HCT116 (cell line): ENCODE data around the gene POU2F3. TPM values are rescaled to one million over a fixed set of nuclear protein-coding genes. Genes with fewer than 3 reads are reported as not detected.

ENCODE experiments used
- ATAC-seq: fragments of 200-7000 bp; cut with Tn5 transposase; 2 replicates; pipeline ENCODE4 v1.9.1; 2020; ENCODE audit warnings: mild to moderate bottlenecking, moderate library complexity
- BruUV-seq: library from RNA; stranded (reverse); fragments of 400-500 nt; replicated peaks from 2 replicates; lab custom pipeline; 2021; lab: Mats Ljungman, UMichigan
- CTCF ChIA-PET: fragments of 300-600 bp; sonication (Branson Sonifier 250); formaldehyde crosslinking; loops from one replicate; lab custom pipeline; 2021; ENCODE audit warnings: antibody characterized with exemption; lab: Charles Lee
- POLR2A ChIA-PET: fragments of 300-600, 350-600 bp; sonication (Branson Sonifier 250); formaldehyde crosslinking; loops from one replicate; lab custom pipeline; 2021; ENCODE audit warnings: antibody characterized with exemption; lab: Charles Lee
- RAD21 ChIA-PET, 2 experiments: fragments of 300-600 bp; sonication (Branson Sonifier 250); formaldehyde crosslinking; loops; one replicate each; lab custom pipeline; 2023; ENCODE audit warnings: low total read pairs in 2 of 2; ENCODE audit not compliant: uncharacterized antibody in 2 of 2, unreplicated experiment in 2 of 2, low non-redundant PET in 1 of 2; lab: Charles Lee
- DNase-seq: peaks from one replicate; pipeline ENCODE4 v3.0.0-alpha.2; 2010; ENCODE audit warnings: low read depth, low spot score
- H2AFZ ChIP-seq: fragments of 200-600 bp; shearing (Covaris generic), sonication (generic); 2 replicates; pipeline ENCODE4 v1.6.1; 2017; ENCODE audit warnings: low read depth, mixed run types, mixed read lengths, antibody characterized with exemption, low read length; ENCODE audit not compliant: poor library complexity, severe bottlenecking
- H3K27ac ChIP-seq: 2 replicates; pipeline ENCODE4 v1.5.1; 2012; ENCODE audit warnings: low read depth, low read length
- H3K27me3 ChIP-seq: fragments of 200-600 bp; sonication (generic); 2 replicates; pipeline ENCODE4 v1.6.1; 2016; ENCODE audit warnings: mixed run types, low read length, mixed read lengths; ENCODE audit not compliant: insufficient read depth
- H3K36me3 ChIP-seq, 2 experiments: fragments of 200-500 bp in 1 of 2; fragments of 200-600 bp in 1 of 2; sonication (Bioruptor generic) in 1 of 2; sonication (generic) in 1 of 2; 2 replicates each; pipeline versions ENCODE4 v1.5.1 to v1.6.1; 2014 to 2016; ENCODE audit warnings: low read length in 2 of 2, inconsistent platforms in 1 of 2, mixed read lengths in 1 of 2, mixed run types in 1 of 2; ENCODE audit not compliant: insufficient read depth in 2 of 2, control insufficient read depth in 1 of 2
- H3K4me1 ChIP-seq, 2 experiments: fragments of 200-600 bp in 1 of 2; sonication (generic) in 1 of 2; 2 replicates each; pipeline versions ENCODE4 v1.5.1 to v1.6.1; 2012 to 2017; ENCODE audit warnings: low read length in 2 of 2, inconsistent platforms in 1 of 2, mild to moderate bottlenecking in 1 of 2, mixed read lengths in 1 of 2, mixed run types in 1 of 2, moderate library complexity in 1 of 2; ENCODE audit not compliant: insufficient read depth in 2 of 2, control insufficient read depth in 1 of 2
- H3K4me2 ChIP-seq: fragments of 200-600 bp; sonication (generic); 2 replicates; pipeline ENCODE4 v1.6.1; 2017; ENCODE audit warnings: mixed run types, low read length, mixed read lengths
- H3K4me3 ChIP-seq, 2 experiments: fragments of 200-600 bp in 1 of 2; sonication (generic) in 1 of 2; replicated peaks in 1 of 2; 2 replicates each; pipeline ENCODE4 v1.5.1; 2011 to 2016; ENCODE audit warnings: low read length in 2 of 2, control low read depth in 1 of 2, low read depth in 1 of 2, mild to moderate bottlenecking in 1 of 2, mixed read lengths in 1 of 2, mixed run types in 1 of 2
- H3K79me2 ChIP-seq: fragments of 200-600 bp; sonication (generic); 2 replicates; pipeline ENCODE4 v1.6.1; 2017; ENCODE audit warnings: mild to moderate bottlenecking, mixed run types, low read length, moderate library complexity, mixed read lengths; ENCODE audit not compliant: insufficient read depth
- H3K9ac ChIP-seq: fragments of 200-600 bp; sonication (generic); 2 replicates; pipeline ENCODE4 v1.6.1; 2016; ENCODE audit warnings: low read length, mixed read lengths
- H3K9me2 ChIP-seq: fragments of 200-600 bp; sonication (generic), shearing (Covaris generic); 2 replicates; pipeline ENCODE4 v1.6.1; 2017; ENCODE audit warnings: mixed run types, mild to moderate bottlenecking, moderate library complexity; ENCODE audit not compliant: insufficient read depth
- H3K9me3 ChIP-seq, 2 experiments: fragments of 200-500 bp in 1 of 2; fragments of 200-600 bp in 1 of 2; sonication (Bioruptor generic) in 1 of 2; sonication (generic) in 1 of 2; 2 replicates each; pipeline ENCODE4 v1.6.1; 2014 to 2017; ENCODE audit warnings: low read length in 2 of 2, mixed read lengths in 2 of 2, inconsistent platforms in 1 of 2, low read depth in 1 of 2, mild to moderate bottlenecking in 1 of 2, mixed run types in 1 of 2, moderate library complexity in 1 of 2; ENCODE audit not compliant: control insufficient read depth in 1 of 2, insufficient read depth in 1 of 2
- H4K20me1 ChIP-seq: fragments of 200-600 bp; sonication (generic), shearing (Covaris generic); 2 replicates; pipeline ENCODE4 v1.6.1; 2017; ENCODE audit warnings: mixed run types, mild to moderate bottlenecking, moderate library complexity; ENCODE audit not compliant: insufficient read depth
- CEBPB ChIP-seq: IDR thresholded peaks from 2 replicates; pipeline ENCODE4 v1.6.1; 2012; ENCODE audit warnings: low read depth
- ELF1 ChIP-seq: IDR thresholded peaks from 2 replicates; pipeline ENCODE4 v1.6.1; 2012; ENCODE audit warnings: low read depth, borderline replicate concordance
- POLR2AphosphoS5 ChIP-seq: IDR thresholded peaks from 2 replicates; pipeline ENCODE4 v1.6.1; 2011; ENCODE audit warnings: mild to moderate bottlenecking, low read depth, low read length, moderate library complexity
- TCF7L2 ChIP-seq: IDR thresholded peaks from 2 replicates; pipeline ENCODE4 v1.7.0; 2011; ENCODE audit warnings: borderline replicate concordance, inconsistent platforms; ENCODE audit not compliant: insufficient read depth, insufficient read length; ENCODE audit errors: extremely low read depth
- intact Hi-C: fragments of 100-400 bp; cut with micrococcal nuclease; formaldehyde crosslinking; loops from 2 replicates; pipeline ENCODE4 v1.10.0; 2022
- total RNA-seq: library from RNA; stranded (reverse); gene quantifications from one replicate; pipeline ENCODE4 v1.2.1, GENCODE V29; 2021; ENCODE audit not compliant: unreplicated experiment

POU2F3 gene
- total RNA-seq, 1 experiment from 2014 or later, result 0.15 TPM

- TF ChIP-seq CEBPB (no peak), ELF1 (no peak), POLR2AphosphoS5 (no peak)
- Histone ChIP-seq H3K9me2 (no peaks in the 10 kb centered on the region), H4K20me1 (no peaks in the 10 kb centered on the region), H2AFZ (no peak overlapping the region), H3K79me2 (no peaks in the 10 kb centered on the region), H3K27ac (no peak overlapping the region), H3K9me3 (no peaks in the 10 kb centered on the region), H3K4me2 (no peak overlapping the region), H3K36me3 (no peaks in the 10 kb centered on the region), H3K4me1 (no peaks in the 10 kb centered on the region; a peak in 1 of 4 replicates), H3K9ac (no peak overlapping the region), H3K27me3 (no peaks in the 10 kb centered on the region), H3K4me3 (no peak overlapping the region)
- ChIA-PET POLR2A (no interaction called here), CTCF (no interaction called here), RAD21 (no interaction called here)
- no TSS peak for BruUV-seq
- intact Hi-C loops, result no loop called here
- no peak for DNase-seq
- no peak for ATAC-seq
Observed at GRCh38 chr11:120279502-120279901, 39.6 kb downstream of the POU2F3 start.

GRCh38 chr11:120280600-120281051 lies 40.7 kb downstream of the POU2F3 start:
- CTCF ChIA-PET, result no interaction called here
- no peak for ATAC-seq

More at GRCh38 chr11:120280600-120281051, 40.7 kb downstream of the POU2F3 start:
- POLR2A ChIA-PET, result no interaction called here
- no peak overlapping the region for H3K4me3 ChIP-seq
- no peaks in the 10 kb centered on the region for H3K36me3 ChIP-seq
- H3K9ac ChIP-seq, result no peak overlapping the region
- no peak for TF ChIP-seq TCF7L2
- H3K27ac ChIP-seq, result no peak overlapping the region
- H3K79me2 ChIP-seq, result no peaks in the 10 kb centered on the region
- no TSS peak for BruUV-seq
- H3K9me2 ChIP-seq, result no peaks in the 10 kb centered on the region
- H3K9me3 ChIP-seq, result no peaks in the 10 kb centered on the region
- no peak overlapping the region for H2AFZ ChIP-seq
- RAD21 ChIA-PET, result no interaction called here
- H4K20me1 ChIP-seq, result no peaks in the 10 kb centered on the region
- DNase-seq, result no peak
- no peak overlapping the region for H3K4me2 ChIP-seq
- H3K27me3 ChIP-seq, result no peaks in the 10 kb centered on the region
- no peaks in the 10 kb centered on the region; a peak in 1 of 4 replicates for H3K4me1 ChIP-seq
- intact Hi-C loops, result no loop called here
